ENCODE results near the gene CLEC2A.

Gene CLEC2A

GRCh38 chr12:9969673-9970072 lies 37.5 kb upstream of the CLEC2A start:
- WGBS = no CpG with 5 or more reads among the region's 2 CpGs
- no peak overlapping the region for H3K27ac ChIP-seq (ENCODE audit: low read length, poor library complexity, severe bottlenecking)

GRCh38 chr12:9961901-9962300 lies 29.7 kb upstream of the CLEC2A start:
- WGBS = 57% methylated on average over 1 of the region's 3 CpGs

More at GRCh38 chr12:9969673-9970072, 37.5 kb upstream of the CLEC2A start:
- H3K4me2 ChIP-seq (ENCODE audit: low read length, poor library complexity, severe bottlenecking) = no peak overlapping the region
- H3K18ac ChIP-seq (ENCODE audit: low read depth in 1 of 2, low read length in 2 of 2) = no peak overlapping the region
- H3K14ac ChIP-seq (ENCODE audit: low read length in 2 of 2) = no peak overlapping the region
- H3K27me3 ChIP-seq (ENCODE audit: control insufficient read depth in 1 of 2, insufficient read depth in 1 of 2, low read length in 2 of 2) = no peaks in the 10 kb centered on the region
- H2AFZ ChIP-seq (ENCODE audit: low read depth, low read length) = no peak overlapping the region
- H4K91ac ChIP-seq (ENCODE audit: low read length) = no peak overlapping the region
- H3K79me1 ChIP-seq (replicated peaks; ENCODE audit: low read length, poor library complexity, severe bottlenecking) = no peaks in the 10 kb centered on the region
- no peak overlapping the region for H3K4ac ChIP-seq (ENCODE audit: low read depth in 1 of 2, low read length in 2 of 2)
- no peak overlapping the region for H2BK15ac ChIP-seq (ENCODE audit: low read depth, poor library complexity, severe bottlenecking)
- no peaks in the 10 kb centered on the region for H3K4me1 ChIP-seq (ENCODE audit: control insufficient read depth, insufficient read depth, low read depth, low read length)
- no peak for DNase-seq
- no peak overlapping the region for H3K4me3 ChIP-seq (ENCODE audit: insufficient read depth in 1 of 2, low read depth in 1 of 2, low read length in 2 of 2)
- no peak overlapping the region for H4K8ac ChIP-seq (ENCODE audit: low read length)
- H2BK120ac ChIP-seq (ENCODE audit: low read depth, low read length) = no peak overlapping the region
- H2BK5ac ChIP-seq (ENCODE audit: low read depth, low read length, poor library complexity, severe bottlenecking) = no peak overlapping the region
- H2AK5ac ChIP-seq (ENCODE audit: low read length, severe bottlenecking) = no peak overlapping the region
- no peak overlapping the region for H3K9ac ChIP-seq (ENCODE audit: low read length)
- H3K23ac ChIP-seq (ENCODE audit: low read length in 2 of 2) = no peak overlapping the region
- no peak overlapping the region for H2BK12ac ChIP-seq (ENCODE audit: low read length in 2 of 2)
- H3K9me3 ChIP-seq (ENCODE audit: control insufficient read depth, low read length) = no peaks in the 10 kb centered on the region
- no peaks in the 10 kb centered on the region for H3K36me3 ChIP-seq (ENCODE audit: control insufficient read depth in 1 of 2, insufficient read depth in 2 of 2, low read depth in 1 of 2, low read length in 2 of 2)

GRCh38 chr12:9961106-9961505 lies 28.9 kb upstream of the CLEC2A start:
- Histone ChIP-seq H4K91ac (ENCODE audit: low read length) (no peak overlapping the region), H3K14ac (ENCODE audit: low read length in 2 of 2) (no peak overlapping the region), H3K18ac (ENCODE audit: low read depth in 1 of 2, low read length in 2 of 2) (no peak overlapping the region), H3K4ac (ENCODE audit: low read depth in 1 of 2, low read length in 2 of 2) (no peak overlapping the region), H3K36me3 (ENCODE audit: control insufficient read depth in 1 of 2, insufficient read depth in 2 of 2, low read depth in 1 of 2, low read length in 2 of 2) (no peaks in the 10 kb centered on the region), H2BK5ac (ENCODE audit: low read depth, low read length, poor library complexity, severe bottlenecking) (no peak overlapping the region), H3K27ac (ENCODE audit: low read length, poor library complexity, severe bottlenecking) (no peak overlapping the region), H2BK12ac (ENCODE audit: low read length in 2 of 2) (no peak overlapping the region), H3K27me3 (ENCODE audit: control insufficient read depth in 1 of 2, insufficient read depth in 1 of 2, low read length in 2 of 2) (no peaks in the 10 kb centered on the region), H3K4me3 (ENCODE audit: insufficient read depth in 1 of 2, low read depth in 1 of 2, low read length in 2 of 2) (no peak overlapping the region), H3K4me2 (ENCODE audit: low read length, poor library complexity, severe bottlenecking) (no peak overlapping the region), H4K8ac (ENCODE audit: low read length) (no peak overlapping the region), H2AFZ (ENCODE audit: low read depth, low read length) (no peak overlapping the region), H3K4me1 (ENCODE audit: control insufficient read depth, insufficient read depth, low read depth, low read length) (no peaks in the 10 kb centered on the region), H3K9ac (ENCODE audit: low read length) (no peak overlapping the region), H2BK120ac (ENCODE audit: low read depth, low read length) (no peak overlapping the region), H2BK15ac (ENCODE audit: low read depth, poor library complexity, severe bottlenecking) (no peak overlapping the region), H3K9me3 (ENCODE audit: control insufficient read depth, low read length) (no peaks in the 10 kb centered on the region), H3K79me1 (replicated peaks; ENCODE audit: low read length, poor library complexity, severe bottlenecking) (no peaks in the 10 kb centered on the region), H2AK5ac (ENCODE audit: low read length, severe bottlenecking) (no peak overlapping the region), H3K23ac (ENCODE audit: low read length in 2 of 2) (no peak overlapping the region)
- DNase-seq = no peak
- 100% methylated on average over 3 of the region's 3 CpGs for WGBS

More at GRCh38 chr12:9961901-9962300, 29.7 kb upstream of the CLEC2A start:
- Histone ChIP-seq H3K4me3 (ENCODE audit: insufficient read depth in 1 of 2, low read depth in 1 of 2, low read length in 2 of 2) (no peak overlapping the region), H2AFZ (ENCODE audit: low read depth, low read length) (no peak overlapping the region), H3K4me1 (ENCODE audit: control insufficient read depth, insufficient read depth, low read depth, low read length) (no peaks in the 10 kb centered on the region), H3K36me3 (ENCODE audit: control insufficient read depth in 1 of 2, insufficient read depth in 2 of 2, low read depth in 1 of 2, low read length in 2 of 2) (no peaks in the 10 kb centered on the region), H2BK12ac (ENCODE audit: low read length in 2 of 2) (no peak overlapping the region), H3K27me3 (ENCODE audit: control insufficient read depth in 1 of 2, insufficient read depth in 1 of 2, low read length in 2 of 2) (no peaks in the 10 kb centered on the region), H3K9ac (ENCODE audit: low read length) (no peak overlapping the region), H3K27ac (ENCODE audit: low read length, poor library complexity, severe bottlenecking) (no peak overlapping the region), H2BK5ac (ENCODE audit: low read depth, low read length, poor library complexity, severe bottlenecking) (no peak overlapping the region), H3K79me1 (replicated peaks; ENCODE audit: low read length, poor library complexity, severe bottlenecking) (no peaks in the 10 kb centered on the region), H4K8ac (ENCODE audit: low read length) (no peak overlapping the region), H3K4me2 (ENCODE audit: low read length, poor library complexity, severe bottlenecking) (no peak overlapping the region), H3K9me3 (ENCODE audit: control insufficient read depth, low read length) (no peaks in the 10 kb centered on the region), H2BK15ac (ENCODE audit: low read depth, poor library complexity, severe bottlenecking) (no peak overlapping the region), H2BK120ac (ENCODE audit: low read depth, low read length) (no peak overlapping the region), H4K91ac (ENCODE audit: low read length) (no peak overlapping the region), H2AK5ac (ENCODE audit: low read length, severe bottlenecking) (no peak overlapping the region), H3K4ac (ENCODE audit: low read depth in 1 of 2, low read length in 2 of 2) (no peak overlapping the region), H3K23ac (ENCODE audit: low read length in 2 of 2) (no peak overlapping the region), H3K14ac (ENCODE audit: low read length in 2 of 2) (no peak overlapping the region), H3K18ac (ENCODE audit: low read depth in 1 of 2, low read length in 2 of 2) (no peak overlapping the region)
- DNase-seq = no peak

- Histone ChIP-seq H3K4ac (ENCODE audit: low read depth in 1 of 2, low read length in 2 of 2) (no peak overlapping the region), H3K18ac (ENCODE audit: low read depth in 1 of 2, low read length in 2 of 2) (no peak overlapping the region), H2BK5ac (ENCODE audit: low read depth, low read length, poor library complexity, severe bottlenecking) (no peak overlapping the region), H3K4me2 (ENCODE audit: low read length, poor library complexity, severe bottlenecking) (no peak overlapping the region), H3K14ac (ENCODE audit: low read length in 2 of 2) (no peak overlapping the region), H3K27me3 (ENCODE audit: control insufficient read depth in 1 of 2, insufficient read depth in 1 of 2, low read length in 2 of 2) (no peaks in the 10 kb centered on the region), H3K4me3 (ENCODE audit: insufficient read depth in 1 of 2, low read depth in 1 of 2, low read length in 2 of 2) (no peak overlapping the region), H2BK120ac (ENCODE audit: low read depth, low read length) (no peak overlapping the region), H3K27ac (ENCODE audit: low read length, poor library complexity, severe bottlenecking) (no peak overlapping the region), H3K9me3 (ENCODE audit: control insufficient read depth, low read length) (no peaks in the 10 kb centered on the region), H2BK15ac (ENCODE audit: low read depth, poor library complexity, severe bottlenecking) (no peak overlapping the region), H2BK12ac (ENCODE audit: low read length in 2 of 2) (no peak overlapping the region), H3K79me1 (replicated peaks; ENCODE audit: low read length, poor library complexity, severe bottlenecking) (no peaks in the 10 kb centered on the region), H4K91ac (ENCODE audit: low read length) (no peak overlapping the region), H3K36me3 (ENCODE audit: control insufficient read depth in 1 of 2, insufficient read depth in 2 of 2, low read depth in 1 of 2, low read length in 2 of 2) (no peaks in the 10 kb centered on the region), H2AFZ (ENCODE audit: low read depth, low read length) (no peak overlapping the region), H3K4me1 (ENCODE audit: control insufficient read depth, insufficient read depth, low read depth, low read length) (no peaks in the 10 kb centered on the region), H2AK5ac (ENCODE audit: low read length, severe bottlenecking) (no peak overlapping the region), H3K9ac (ENCODE audit: low read length) (no peak overlapping the region), H3K23ac (ENCODE audit: low read length in 2 of 2) (no peak overlapping the region), H4K8ac (ENCODE audit: low read length) (no peak overlapping the region)
- no peak for DNase-seq
- 78% methylated on average over 5 of the region's 5 CpGs for WGBS
These were observed 28.4 kb upstream of the CLEC2A start for GRCh38 chr12:9960590-9960989.
